Astrocyte of the cerebellum (primary cell): Measurements from ENCODE around the gene C3orf80.
"Not testable (repeated sequence)": the region's sequence is repeated elsewhere in the genome, so short reads cannot be mapped to it uniquely, and the experiment has no call there.

Source experiments
- DNase-seq: peaks from one replicate; pipeline ENCODE4 v3.0.0-alpha.2; 2011; ENCODE audit warnings: low read depth
- H3K4me3 ChIP-seq: 2 replicates; pipeline ENCODE4 v1.5.1; 2011; ENCODE audit warnings: mild to moderate bottlenecking, low read depth, low read length, moderate library complexity
- CTCF ChIP-seq: IDR thresholded peaks from 2 replicates; pipeline ENCODE4 v1.5.1; 2012; ENCODE audit warnings: low read length, low read depth, moderate library complexity, mild to moderate bottlenecking; ENCODE audit errors: missing control alignments
- in situ Hi-C: cut with HindIII; loops from 2 replicates; pipeline ENCODE4 v1.10.0; 2017; ENCODE audit warnings: low sequenced_read_pairs

C3orf80 gene

GRCh38 chr3:160225176-160226025 lies at the start of gene C3orf80:
Gene C3orf80, plus strand, starts transcription at chr3:160225422. Its CDS starts 214 bp downstream, at chr3:160225636.
- peak within 1 kb of the TSS; percentile 43 for H3K4me3 ChIP-seq
- in situ Hi-C loops, result no loop called here
- no peak for TF ChIP-seq CTCF
- DNase-seq, result no peak

GRCh38 chr3:160176923-160177322 lies 48.3 kb upstream of the C3orf80 start:
- in situ Hi-C loops, result no loop called here
- no peak overlapping the region for H3K4me3 ChIP-seq
- no peak for TF ChIP-seq CTCF
- no peak for DNase-seq

- DNase-seq, H3K4me3 ChIP-seq, in situ Hi-C loops: not testable (repeated sequence)
These were observed 46.6 kb upstream of the C3orf80 start for GRCh38 chr3:160178661-160179060.

- in situ Hi-C loops, DNase-seq, H3K4me3 ChIP-seq: not testable (repeated sequence)
These were observed 45.8 kb upstream of the C3orf80 start for GRCh38 chr3:160179403-160179802.

GRCh38 chr3:160179906-160180305 lies 45.3 kb upstream of the C3orf80 start:
- in situ Hi-C loops, result no loop called here
- no peak for DNase-seq
- no peak for TF ChIP-seq CTCF
- H3K4me3 ChIP-seq, result no peak overlapping the region

GRCh38 chr3:160180581-160181216 lies 44.5 kb upstream of the C3orf80 start:
- DNase-seq, result no peak
- no peak for TF ChIP-seq CTCF
- in situ Hi-C loops, result no loop called here
- no peak overlapping the region for H3K4me3 ChIP-seq

- no peak for TF ChIP-seq CTCF
- no peak for DNase-seq
- no peak overlapping the region for H3K4me3 ChIP-seq
- in situ Hi-C loops, result no loop called here
These were observed 41.7 kb upstream of the C3orf80 start for GRCh38 chr3:160183345-160184076.
